Rectal smooth muscle tissue (tissue), 1 donor: Measurements from ENCODE around the gene SOCS1.

Experiments
- H3K27ac ChIP-seq: one replicate; pipeline ENCODE4 v1.7.0; 2013; ENCODE audit warnings: low read depth, low read length, inconsistent platforms
- H3K27me3 ChIP-seq: one replicate; pipeline ENCODE4 v1.7.0; 2013; ENCODE audit warnings: low read length; ENCODE audit not compliant: control insufficient read depth, insufficient read depth
- H3K36me3 ChIP-seq: one replicate; pipeline ENCODE4 v1.7.0; 2013; ENCODE audit warnings: low read length; ENCODE audit not compliant: control insufficient read depth, insufficient read depth
- H3K4me1 ChIP-seq: one replicate; pipeline ENCODE4 v1.7.0; 2013; ENCODE audit warnings: low read length; ENCODE audit not compliant: control insufficient read depth, insufficient read depth
- H3K4me3 ChIP-seq: one replicate; pipeline ENCODE4 v1.7.0; 2013; ENCODE audit warnings: low read length
- H3K9ac ChIP-seq: one replicate; pipeline ENCODE4 v1.7.0; 2013; ENCODE audit warnings: low read length

The SOCS1 gene

DNA sequence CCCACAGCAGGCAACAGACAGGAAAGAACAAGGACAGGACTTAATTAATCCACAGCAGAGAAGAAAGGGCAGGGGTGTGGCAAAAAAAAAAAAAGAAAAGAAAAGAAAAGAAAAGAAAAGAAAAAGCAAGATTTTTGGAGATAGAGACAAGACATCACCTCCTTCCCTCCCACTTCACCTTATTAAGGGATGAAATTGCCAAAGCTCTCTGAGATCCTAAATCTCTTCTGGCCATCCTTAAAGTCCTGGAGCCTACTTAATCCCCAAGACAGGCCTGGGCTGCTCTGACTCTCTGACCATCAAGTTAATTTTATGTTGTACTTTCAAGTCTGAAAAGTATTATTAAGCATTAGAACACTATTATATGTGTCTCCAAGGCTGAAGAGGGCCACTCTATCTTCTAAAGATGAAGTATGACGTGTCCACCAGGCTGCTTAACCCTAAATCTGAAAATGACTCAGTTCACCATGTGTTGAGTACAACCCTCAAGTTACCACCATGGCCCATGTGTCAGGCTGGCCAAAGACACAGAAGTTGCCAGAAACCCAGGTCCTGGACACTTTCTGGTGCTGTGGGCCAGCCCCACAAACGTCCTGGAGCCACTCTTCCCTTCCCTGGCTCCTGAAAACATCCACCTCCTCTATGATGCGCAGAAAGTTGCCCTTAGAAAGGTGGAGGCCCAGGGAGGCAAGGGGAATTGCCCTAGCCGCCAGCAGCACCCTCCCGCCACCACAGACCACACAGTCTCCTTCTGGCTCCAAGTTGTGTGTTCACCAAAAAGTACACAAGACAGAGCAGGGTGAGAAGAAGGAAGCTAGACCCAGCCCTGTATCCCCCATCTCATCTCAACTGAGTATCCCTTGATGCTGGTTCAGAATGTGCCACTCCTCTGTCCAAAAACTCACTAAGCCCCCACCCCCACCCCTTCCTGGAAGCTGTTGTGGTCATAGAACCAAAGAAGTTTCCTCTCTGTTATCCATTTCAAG is 2.7 kb downstream of the SOCS1 start:
- no peak overlapping the region for H3K27ac ChIP-seq
- H3K36me3 ChIP-seq: no peaks in the 10 kb centered on the region
- H3K27me3 ChIP-seq: no peaks in the 10 kb centered on the region
- H3K9ac ChIP-seq: no peak overlapping the region
- peak overlapping the region; percentile 40 for H3K4me3 ChIP-seq
- no peaks in the 10 kb centered on the region for H3K4me1 ChIP-seq

DNA sequence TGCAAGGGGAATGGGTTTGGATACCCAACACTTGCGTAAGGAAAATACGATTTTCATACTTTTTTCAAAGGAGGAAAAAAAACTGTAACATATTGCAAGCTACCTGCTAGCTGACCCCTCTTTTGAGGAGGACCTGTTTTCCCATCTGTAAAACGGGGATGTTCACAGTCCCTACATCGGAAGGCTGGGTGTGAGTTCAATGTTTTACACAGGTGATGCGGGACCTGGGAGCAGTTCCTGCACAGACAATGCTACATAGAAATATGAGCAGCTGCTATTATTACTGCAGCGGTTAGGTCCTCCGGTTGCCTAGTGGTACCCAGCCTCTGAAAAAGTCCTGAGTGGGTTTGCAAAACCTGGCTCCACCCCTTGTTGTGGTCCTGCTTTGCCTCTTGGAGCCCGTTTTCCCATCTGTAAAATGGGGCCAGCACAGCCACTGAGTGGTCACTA is 3.5 kb downstream of the SOCS1 start:
- Histone ChIP-seq H3K9ac (no peak overlapping the region), H3K4me1 (no peaks in the 10 kb centered on the region), H3K27ac (no peak overlapping the region), H3K27me3 (no peaks in the 10 kb centered on the region), H3K4me3 (no peak overlapping the region), H3K36me3 (no peaks in the 10 kb centered on the region)

DNA sequence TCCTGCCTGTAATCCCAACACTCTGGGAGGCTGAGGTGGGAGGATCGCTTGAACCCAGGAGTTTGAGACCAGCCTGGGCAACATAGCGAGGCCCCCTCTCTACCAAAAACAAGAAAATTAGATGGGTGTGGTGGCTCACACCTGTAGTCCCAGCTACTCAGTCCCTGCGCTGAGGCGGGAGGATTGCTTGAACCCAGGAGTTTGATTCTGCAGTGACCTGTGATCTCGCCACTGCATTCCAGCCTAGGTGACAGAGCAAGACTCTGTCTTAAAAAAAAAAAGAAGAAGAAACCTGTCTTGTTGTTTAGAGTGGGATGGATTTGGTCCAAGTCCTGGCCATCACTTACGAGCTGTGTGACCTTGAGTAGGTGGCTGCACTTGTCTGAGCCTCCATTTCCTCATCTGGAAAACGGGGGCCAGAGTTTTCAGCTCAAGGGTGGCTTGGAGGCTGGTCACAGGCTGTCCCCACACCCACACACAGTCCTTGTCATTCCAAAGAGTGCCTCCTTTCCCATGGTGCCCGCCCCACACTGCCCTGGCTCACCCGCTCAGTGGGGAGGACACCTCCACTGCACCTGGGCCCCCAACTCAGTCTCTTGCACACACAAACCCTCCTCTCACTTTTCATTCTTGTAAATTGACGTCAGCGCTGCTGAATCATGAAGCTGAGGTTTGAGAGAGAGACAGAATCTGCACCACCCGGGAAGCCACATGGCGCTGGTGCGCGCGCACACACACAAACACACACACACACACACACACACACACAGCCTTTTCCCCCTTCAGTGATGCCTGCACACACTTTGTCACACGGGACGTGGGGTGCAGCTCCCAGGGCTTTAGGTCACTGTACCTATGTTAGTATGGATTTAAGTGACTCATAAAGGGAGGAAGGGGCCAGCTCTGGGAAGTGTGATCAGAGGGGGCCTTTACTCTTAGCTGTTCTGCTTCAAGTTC is 4.2 kb downstream of the SOCS1 start:
- Histone ChIP-seq H3K27me3 (no peaks in the 10 kb centered on the region), H3K27ac (no peak overlapping the region), H3K36me3 (no peaks in the 10 kb centered on the region), H3K4me1 (no peaks in the 10 kb centered on the region), H3K4me3 (no peak overlapping the region), H3K9ac (no peak overlapping the region)

DNA sequence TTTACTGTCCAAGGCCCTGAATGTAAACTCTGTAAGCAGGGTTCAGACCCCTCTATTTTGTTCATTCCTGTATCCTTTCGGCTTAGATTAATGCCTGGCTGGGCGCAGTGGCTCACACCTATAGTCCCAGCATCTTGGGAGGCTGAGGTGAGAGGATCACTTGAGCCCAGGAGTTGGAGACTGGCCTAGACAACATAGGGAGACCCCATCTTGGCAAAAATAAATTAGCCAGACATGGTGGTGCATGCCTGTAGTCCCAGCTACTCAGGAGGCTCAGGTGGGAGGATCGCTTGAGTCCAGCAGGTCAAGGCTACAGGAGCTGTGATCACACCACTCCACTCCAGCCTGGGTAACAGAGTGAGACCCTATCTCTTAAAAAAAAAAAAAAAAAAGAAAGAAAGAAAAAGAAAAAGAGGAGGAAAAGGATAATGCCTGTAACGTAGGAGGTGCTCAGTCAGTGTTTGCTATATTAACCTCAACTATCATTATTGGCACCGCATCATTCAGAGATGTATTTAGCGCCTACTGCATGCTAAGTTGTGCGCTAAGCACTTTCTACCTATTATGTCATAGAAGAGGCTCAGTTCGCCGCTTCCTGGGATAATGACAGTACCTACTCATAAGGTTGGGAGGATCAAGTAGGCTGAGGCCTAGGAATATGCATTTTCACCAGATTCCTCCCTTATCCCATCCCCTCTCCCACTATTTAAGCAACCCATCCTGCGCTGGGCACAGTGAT is 5.0 kb downstream of the SOCS1 start:
- Histone ChIP-seq H3K4me1 (no peaks in the 10 kb centered on the region), H3K27me3 (no peaks in the 10 kb centered on the region), H3K27ac (no peak overlapping the region), H3K4me3 (no peak overlapping the region), H3K9ac (no peak overlapping the region), H3K36me3 (no peaks in the 10 kb centered on the region)

DNA sequence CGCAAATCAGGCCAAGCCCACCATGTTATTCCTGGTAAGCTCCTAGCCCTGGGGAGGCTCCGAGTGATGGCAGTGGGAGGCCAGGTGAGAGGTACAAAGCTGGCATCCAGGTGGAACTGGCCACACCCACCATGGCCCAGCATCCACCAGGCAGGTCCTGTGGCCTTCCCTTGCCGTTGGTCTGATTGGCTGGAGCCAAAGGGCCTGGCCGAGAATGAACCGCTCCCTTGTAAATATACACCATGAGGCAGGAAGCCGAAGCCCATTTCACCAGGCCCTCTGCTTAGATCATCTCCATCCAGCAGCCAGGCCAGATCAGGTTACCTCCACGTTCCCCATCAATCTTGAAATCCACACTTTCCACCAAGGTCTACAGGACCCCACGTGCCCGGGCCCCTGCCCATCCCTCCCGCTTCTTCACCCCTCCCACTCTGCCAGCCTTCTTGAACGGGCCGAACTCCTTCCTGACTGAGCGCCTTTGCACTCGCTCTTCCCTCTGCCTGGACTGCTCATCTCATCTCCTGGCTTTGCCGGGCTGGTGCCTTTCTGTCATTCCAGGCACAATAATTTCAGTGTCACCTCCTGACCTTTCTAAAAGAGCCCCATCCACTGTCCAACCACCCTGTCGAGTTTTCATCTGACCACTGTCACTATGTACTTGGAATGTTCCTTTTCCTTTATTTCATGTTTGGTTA is 5.8 kb downstream of the SOCS1 start:
- no peak overlapping the region for H3K4me3 ChIP-seq
- H3K4me1 ChIP-seq: no peaks in the 10 kb centered on the region
- H3K27ac ChIP-seq: no peak overlapping the region
- H3K9ac ChIP-seq: no peak overlapping the region
- H3K27me3 ChIP-seq: no peaks in the 10 kb centered on the region
- H3K36me3 ChIP-seq: no peaks in the 10 kb centered on the region

DNA sequence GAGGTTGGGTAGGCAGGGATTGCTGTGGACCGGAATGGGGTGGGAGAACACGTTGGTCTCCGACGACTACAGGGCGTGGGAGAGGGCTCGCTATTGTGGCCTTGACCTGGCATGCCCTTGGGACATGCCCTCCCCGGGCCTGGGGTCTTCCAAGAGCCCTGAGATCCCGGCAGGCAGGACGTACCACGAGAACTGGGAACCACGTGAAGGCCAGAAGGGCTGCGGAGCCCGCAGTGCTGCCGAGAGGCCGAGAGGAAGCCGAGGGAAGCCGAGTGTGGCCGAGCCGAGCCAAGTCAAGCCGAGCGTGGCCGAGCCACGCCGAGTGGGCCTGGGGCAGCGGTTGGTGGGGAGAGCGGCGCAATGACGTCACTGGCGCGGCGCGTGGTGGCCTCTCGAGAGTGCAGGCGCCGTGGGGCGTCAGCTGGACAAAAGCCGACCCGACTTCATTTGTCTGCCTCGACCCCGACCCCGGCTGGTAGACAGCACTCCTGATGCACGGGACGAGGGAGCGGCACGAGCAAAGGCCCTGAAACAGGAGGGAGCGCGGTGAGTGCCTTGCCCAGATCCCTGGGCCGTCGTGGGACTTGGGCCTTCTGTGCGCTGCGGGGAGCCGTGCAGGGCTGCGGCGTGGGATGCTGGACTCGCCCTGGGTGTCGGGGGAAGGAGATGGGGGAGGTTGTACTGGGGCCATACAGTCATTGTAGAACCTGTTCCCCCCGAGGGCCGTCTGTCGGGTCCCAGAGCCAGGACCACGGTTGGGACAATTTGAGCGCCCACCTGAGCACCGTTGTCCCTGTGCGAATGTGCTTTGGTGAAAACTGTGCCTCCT is 6.6 kb downstream of the SOCS1 start:
- no peaks in the 10 kb centered on the region for H3K36me3 ChIP-seq
- H3K27me3 ChIP-seq: no peaks in the 10 kb centered on the region
- no peak overlapping the region for H3K27ac ChIP-seq
- H3K9ac ChIP-seq: no peak overlapping the region
- H3K4me1 ChIP-seq: no peaks in the 10 kb centered on the region
- no peak overlapping the region for H3K4me3 ChIP-seq

DNA sequence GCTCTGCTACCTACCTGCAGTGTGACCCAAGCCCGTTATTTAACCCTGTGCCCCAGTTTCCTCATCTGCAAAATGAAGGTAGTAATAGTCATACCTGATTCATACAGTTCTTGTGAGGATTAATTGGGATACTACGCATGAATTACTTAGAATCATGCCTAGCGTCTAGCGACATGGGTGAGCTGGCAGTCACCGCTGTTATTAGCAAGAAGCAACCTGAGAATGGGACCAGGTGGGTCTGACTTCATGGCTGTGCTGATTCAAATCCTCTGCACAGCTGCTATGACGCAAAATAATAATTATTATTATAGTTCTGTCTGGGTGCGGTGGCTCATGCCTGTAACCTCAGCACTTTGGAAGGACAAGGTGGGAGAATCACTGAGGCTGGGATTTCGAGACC is 7.9 kb downstream of the SOCS1 start:
- Histone ChIP-seq H3K9ac (no peak overlapping the region), H3K27me3 (no peaks in the 10 kb centered on the region), H3K27ac (no peak overlapping the region), H3K4me1 (no peaks in the 10 kb centered on the region), H3K36me3 (no peaks in the 10 kb centered on the region), H3K4me3 (no peak overlapping the region)

DNA sequence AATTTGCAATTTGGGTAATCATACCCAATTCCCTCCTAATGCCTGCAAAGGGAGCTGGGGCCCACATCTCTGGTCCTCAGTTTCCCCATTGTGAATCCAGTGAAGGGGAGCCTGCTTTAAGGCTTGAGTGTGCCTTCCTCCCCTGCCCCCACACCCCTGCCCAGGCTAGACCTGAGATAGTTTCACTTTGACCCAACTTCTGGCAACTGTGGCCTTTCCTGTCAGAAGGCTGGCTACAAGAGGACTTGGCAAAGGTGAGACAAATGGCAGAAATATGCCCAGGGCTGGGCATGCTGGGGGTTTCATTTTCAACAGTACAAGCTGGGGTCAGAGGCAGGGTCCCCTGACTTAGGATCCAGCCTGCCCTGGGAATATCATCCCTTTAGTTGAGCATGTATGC is 10.0 kb downstream of the SOCS1 start:
- Histone ChIP-seq H3K4me1 (no peaks in the 10 kb centered on the region), H3K27me3 (no peaks in the 10 kb centered on the region), H3K4me3 (no peak overlapping the region), H3K27ac (no peak overlapping the region), H3K9ac (no peak overlapping the region), H3K36me3 (no peaks in the 10 kb centered on the region)

DNA sequence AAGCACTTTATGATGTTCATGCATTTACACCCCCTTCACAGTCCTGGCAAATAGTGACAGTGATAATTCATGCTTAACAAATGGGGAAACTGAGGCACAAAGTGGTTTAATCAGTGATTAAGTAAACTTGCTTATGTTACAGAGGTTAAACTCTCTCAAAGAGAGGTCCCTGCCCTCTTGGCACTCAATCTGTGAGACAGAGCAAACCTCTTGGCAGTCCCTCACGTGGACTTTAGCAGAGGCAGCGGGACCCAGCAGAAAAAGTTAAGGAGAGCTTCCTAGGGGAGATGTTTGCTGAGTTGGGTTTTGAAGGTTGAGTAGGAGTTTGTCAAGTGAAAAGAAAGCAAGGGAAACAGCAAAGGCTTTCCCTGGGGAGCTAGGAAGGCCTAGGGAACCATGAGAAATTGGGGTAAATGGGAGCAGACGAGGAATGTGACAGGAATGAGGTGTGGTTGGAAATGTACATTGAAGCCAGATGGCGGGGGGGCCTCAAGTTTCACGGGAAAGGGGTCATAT is 10.7 kb downstream of the SOCS1 start:
- H3K4me1 ChIP-seq: no peaks in the 10 kb centered on the region
- H3K9ac ChIP-seq: no peak overlapping the region
- H3K36me3 ChIP-seq: no peaks in the 10 kb centered on the region
- no peaks in the 10 kb centered on the region for H3K27me3 ChIP-seq
- H3K4me3 ChIP-seq: no peak overlapping the region
- H3K27ac ChIP-seq: no peak overlapping the region

DNA sequence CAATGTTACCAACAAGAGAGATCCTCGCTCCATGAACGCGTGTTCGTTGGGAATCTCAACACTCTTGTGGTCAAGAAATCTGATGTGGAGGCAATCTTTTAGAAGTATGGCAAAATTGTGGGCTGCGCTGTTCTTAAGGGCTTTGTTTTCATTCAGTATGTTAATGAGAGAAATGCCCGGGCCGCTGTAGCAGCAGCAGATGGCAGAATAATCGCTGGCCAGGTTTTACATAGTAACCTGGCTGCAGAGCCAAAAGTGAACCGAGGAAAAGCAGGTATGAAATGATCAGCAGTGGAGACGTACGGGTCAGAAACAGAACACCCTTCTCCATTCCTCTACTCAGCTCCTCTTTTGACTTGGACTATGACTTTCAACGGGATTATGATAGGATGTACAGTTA is 13.3 kb downstream of the SOCS1 start:
- Histone ChIP-seq H3K4me1 (no peaks in the 10 kb centered on the region), H3K27ac (no peak overlapping the region), H3K36me3 (no peaks in the 10 kb centered on the region), H3K27me3 (no peaks in the 10 kb centered on the region), H3K9ac (no peak overlapping the region), H3K4me3 (no peak overlapping the region)
